Glomerular endothelial cell (primary cell): Measurements from ENCODE around the gene KCNAB2. TPM values are rescaled to one million over a fixed set of nuclear protein-coding genes. Genes with fewer than 3 reads are reported as not detected.

Experiments
- DNase-seq: peaks from one replicate; pipeline ENCODE4 v3.0.0-alpha.2; 2011; ENCODE audit warnings: low read depth, low spot score; ENCODE audit errors: extremely low read depth
- total RNA-seq: library from RNA; depleted of rRNA; stranded (reverse); fragments of >200 nt; gene quantifications from 2 replicates; pipeline ENCODE4 v1.2.3, GENCODE V29; 2015

KCNAB2 gene
- total RNA-seq, 1 donor from 2014 or later: 4.8 TPM

GRCh38 chr1:6029351-6029750 lies 16.3 kb upstream of the KCNAB2 start:
- DNase-seq: no peak

GRCh38 chr1:6030132-6030531 lies 15.6 kb upstream of the KCNAB2 start:
- DNase-seq: no peak

- DNase-seq: no peak
Observed at GRCh38 chr1:6030547-6031261, 15.0 kb upstream of the KCNAB2 start.

- DNase-seq: no peak
Observed at GRCh38 chr1:6033124-6033523, 12.6 kb upstream of the KCNAB2 start.

- DNase-seq: no peak
Observed at GRCh38 chr1:6033986-6034749, 11.5 kb upstream of the KCNAB2 start.

GRCh38 chr1:6034750-6035096 lies 11.0 kb upstream of the KCNAB2 start:
- no peak for DNase-seq

- no peak for DNase-seq
Observed at GRCh38 chr1:6035303-6035702, 10.4 kb upstream of the KCNAB2 start.

GRCh38 chr1:6035719-6036118 lies 10.0 kb upstream of the KCNAB2 start:
- DNase-seq: no peak

GRCh38 chr1:6037338-6037762 lies 8.3 kb upstream of the KCNAB2 start:
- DNase-seq: no peak

- no peak for DNase-seq
Observed at GRCh38 chr1:6038603-6039002, 7.1 kb upstream of the KCNAB2 start.

GRCh38 chr1:6039031-6039430 lies 6.7 kb upstream of the KCNAB2 start:
- no peak for DNase-seq

- no peak for DNase-seq
Observed at GRCh38 chr1:6040444-6040843, 5.2 kb upstream of the KCNAB2 start.

GRCh38 chr1:6040861-6041415 lies 4.8 kb upstream of the KCNAB2 start:
- no peak for DNase-seq

GRCh38 chr1:6041432-6042062 lies 4.1 kb upstream of the KCNAB2 start:
- DNase-seq: no peak

- no peak for DNase-seq
Observed at GRCh38 chr1:6043561-6043960, 2.1 kb upstream of the KCNAB2 start.

GRCh38 chr1:6044481-6045109 lies 1.1 kb upstream of the KCNAB2 start:
- no peak for DNase-seq

- no peak for DNase-seq
Observed at GRCh38 chr1:6045110-6045502, 582 bp upstream of the KCNAB2 start.

- DNase-seq: no peak
Observed at GRCh38 chr1:6046279-6046678, 591 bp downstream of the KCNAB2 start.

- DNase-seq: no peak
Observed at GRCh38 chr1:6048179-6048867, 2.6 kb downstream of the KCNAB2 start.

GRCh38 chr1:6049419-6049818 lies 3.7 kb downstream of the KCNAB2 start:
- no peak for DNase-seq

GRCh38 chr1:6051423-6051822 lies 5.7 kb downstream of the KCNAB2 start:
- no peak for DNase-seq
